Astrocyte (in vitro differentiated cells and primary cell): ENCODE data around the gene TMEM217. TPM values are rescaled to one million over a fixed set of nuclear protein-coding genes. Genes with fewer than 3 reads are reported as not detected.

Experiments used
- DNase-seq: peaks from one replicate; pipeline ENCODE4 v3.0.0-alpha.2; 2010; ENCODE audit warnings: low read depth
- FAIRE-seq: peaks from 2 replicates; lab custom pipeline; 2011; peaks lifted over from hg19 to GRCh38; lab: Jason Lieb, UNC
- H2AFZ ChIP-seq: 2 replicates; pipeline ENCODE4 v1.6.0; 2012; ENCODE audit warnings: low read depth, low read length, inconsistent platforms
- H3K27ac ChIP-seq: 2 replicates; pipeline ENCODE4 v1.5.1; 2011; ENCODE audit warnings: low read depth, low read length, inconsistent platforms
- H3K27me3 ChIP-seq: 2 replicates; pipeline ENCODE4 v1.6.0; 2011; ENCODE audit warnings: low read length, inconsistent platforms; ENCODE audit not compliant: insufficient read depth
- H3K36me3 ChIP-seq: 2 replicates; pipeline ENCODE4 v1.5.1; 2011; ENCODE audit warnings: low read length, inconsistent platforms; ENCODE audit not compliant: insufficient read depth
- H3K4me1 ChIP-seq: 2 replicates; pipeline ENCODE4 v1.5.1; 2011; ENCODE audit warnings: low read length, inconsistent platforms; ENCODE audit not compliant: insufficient read depth
- H3K4me2 ChIP-seq: 2 replicates; pipeline ENCODE4 v1.6.0; 2012; ENCODE audit warnings: low read length, inconsistent platforms
- H3K4me3 ChIP-seq: 2 replicates; pipeline ENCODE4 v1.5.1; 2011; ENCODE audit warnings: low read depth, mild to moderate bottlenecking, low read length, inconsistent platforms; ENCODE audit not compliant: insufficient read depth
- H3K79me2 ChIP-seq: 2 replicates; pipeline ENCODE4 v1.6.0; 2012; ENCODE audit warnings: mild to moderate bottlenecking, low read length, inconsistent platforms; ENCODE audit not compliant: insufficient read depth
- H3K9ac ChIP-seq: 2 replicates; pipeline ENCODE4 v1.6.0; 2012; ENCODE audit warnings: mild to moderate bottlenecking, low read length, inconsistent platforms
- H3K9me3 ChIP-seq: 2 replicates; pipeline ENCODE4 v1.5.1; 2012; ENCODE audit warnings: low read depth, mild to moderate bottlenecking, low read length, inconsistent platforms; ENCODE audit not compliant: insufficient read depth
- H4K20me1 ChIP-seq: 2 replicates; pipeline ENCODE4 v1.6.0; 2012; ENCODE audit warnings: low read length, inconsistent platforms; ENCODE audit not compliant: insufficient read depth
- H3K27ac Mint-ChIP-seq: one replicate; pipeline ENCODE4 v1.8.0; 2021; ENCODE audit warnings: mild to moderate bottlenecking, mixed read lengths; ENCODE audit not compliant: unreplicated experiment
- H3K27me3 Mint-ChIP-seq: one replicate; pipeline ENCODE4 v1.8.0; 2021; ENCODE audit warnings: low read depth, mixed read lengths; ENCODE audit not compliant: unreplicated experiment
- H3K36me3 Mint-ChIP-seq: one replicate; pipeline ENCODE4 v1.8.0; 2021; ENCODE audit warnings: low read depth, mixed read lengths; ENCODE audit not compliant: unreplicated experiment
- H3K4me1 Mint-ChIP-seq: one replicate; pipeline ENCODE4 v1.8.0; 2021; ENCODE audit warnings: low read depth, mixed read lengths; ENCODE audit not compliant: unreplicated experiment
- H3K4me3 Mint-ChIP-seq: one replicate; pipeline ENCODE4 v1.8.0; 2021; ENCODE audit warnings: mild to moderate bottlenecking, moderate library complexity, mixed read lengths; ENCODE audit not compliant: unreplicated experiment
- H3K9me3 Mint-ChIP-seq: one replicate; pipeline ENCODE4 v1.8.0; 2021; ENCODE audit warnings: mild to moderate bottlenecking, mixed read lengths; ENCODE audit not compliant: unreplicated experiment
- CTCF ChIP-seq: IDR thresholded peaks from 2 replicates; pipeline ENCODE4 v1.5.1; 2011; ENCODE audit warnings: low read depth, mild to moderate bottlenecking, inconsistent platforms, low read length, moderate library complexity; ENCODE audit not compliant: insufficient read depth
- EZH2 ChIP-seq: IDR thresholded peaks from 2 replicates; pipeline ENCODE4 v1.6.1; 2012; ENCODE audit warnings: mild to moderate bottlenecking, low read length, inconsistent platforms; ENCODE audit not compliant: insufficient read depth
- total RNA-seq: library from RNA; stranded (reverse); gene quantifications from 2 replicates; pipeline ENCODE4 v1.2.1, GENCODE V29; 2021

TMEM217 gene
- total RNA-seq, 1 donor from 2014 or later, result 7.3 TPM

DNA sequence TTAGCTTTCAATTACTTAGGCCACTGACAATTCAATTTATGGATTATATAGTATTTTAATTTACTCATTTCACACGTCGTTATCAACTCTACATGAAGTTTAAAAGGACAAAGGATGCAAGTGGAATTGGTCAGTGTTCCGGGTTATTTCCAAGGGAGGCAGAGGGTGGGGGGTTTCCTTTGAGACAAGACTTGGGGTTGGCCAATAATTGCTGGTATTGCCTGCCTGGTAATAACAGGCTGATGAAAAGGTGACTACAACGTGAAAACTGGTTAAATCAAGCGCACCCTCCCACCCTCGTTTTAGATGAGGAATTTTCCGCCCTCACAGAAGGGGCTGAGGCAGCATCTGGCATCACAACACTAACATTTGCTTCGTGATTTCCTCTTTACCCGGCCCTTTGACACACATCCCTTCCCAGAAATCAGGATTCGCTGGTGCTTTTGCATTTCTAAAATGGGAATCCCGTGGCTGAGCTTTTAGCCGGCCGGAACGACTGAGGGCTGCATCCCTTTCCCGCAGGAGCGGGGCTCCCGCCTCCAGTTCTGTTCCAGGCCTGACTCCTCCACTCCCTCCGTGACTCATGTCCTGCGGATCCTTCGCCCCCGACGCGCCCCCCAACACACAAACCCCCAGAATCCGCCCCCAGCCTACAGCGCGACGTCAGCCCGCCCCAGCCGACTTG, 89.0 kb downstream of the TMEM217 start:
- Histone ChIP-seq H3K9me3 (no peaks in the 10 kb centered on the region), H3K27me3 (no peaks in the 10 kb centered on the region), H3K36me3 (peaks cover 13% of the 10 kb centered on the region), H3K79me2 (peaks cover 25% of the 10 kb centered on the region), H3K27ac (peak overlapping the region; percentile 95), H2AFZ (peak overlapping the region; percentile 70), H4K20me1 (peaks cover 29% of the 10 kb centered on the region), H3K4me3 (peak overlapping the region; percentile 62), H3K4me2 (peak overlapping the region; percentile 88), H3K9ac (peak overlapping the region; percentile 85), H3K4me1 (peaks cover 9% of the 10 kb centered on the region)
- FAIRE-seq, result no peak
- no peaks in the 10 kb centered on the region for H3K27me3 Mint-ChIP-seq
- H3K4me3 Mint-ChIP-seq, result peak overlapping the region; percentile 87
- H3K36me3 Mint-ChIP-seq, result peaks cover 2% of the 10 kb centered on the region
- no peak for DNase-seq
- H3K4me1 Mint-ChIP-seq, result peaks cover 15% of the 10 kb centered on the region
- TF ChIP-seq EZH2, result no peak
- TF ChIP-seq CTCF, result no peak
- H3K9me3 Mint-ChIP-seq, result no peaks in the 10 kb centered on the region
- peak overlapping the region; percentile 99 for H3K27ac Mint-ChIP-seq

- Mint-ChIP-seq H3K27ac (peak overlapping the region; percentile 99), H3K4me3 (peak overlapping the region; percentile 87), H3K9me3 (no peaks in the 10 kb centered on the region), H3K27me3 (no peaks in the 10 kb centered on the region), H3K4me1 (peaks cover 9% of the 10 kb centered on the region), H3K36me3 (peaks cover 2% of the 10 kb centered on the region)
- peak overlapping the region; percentile 95 for H3K27ac ChIP-seq
- TF ChIP-seq CTCF, result no peak
- no peak overlapping the region for H3K4me3 ChIP-seq
- H3K9ac ChIP-seq, result no peak overlapping the region
- H2AFZ ChIP-seq, result no peak overlapping the region
- peaks cover 22% of the 10 kb centered on the region for H4K20me1 ChIP-seq
- H3K36me3 ChIP-seq, result peaks cover 6% of the 10 kb centered on the region
- FAIRE-seq (no peak), DNase-seq (no peak)
- H3K4me1 ChIP-seq, result peaks cover 9% of the 10 kb centered on the region
- H3K27me3 ChIP-seq, result no peaks in the 10 kb centered on the region
- peaks cover 21% of the 10 kb centered on the region for H3K79me2 ChIP-seq
- H3K9me3 ChIP-seq, result no peaks in the 10 kb centered on the region
- peak overlapping the region; percentile 88 for H3K4me2 ChIP-seq
Observed at GRCh38 chr6:37168163-37168758, 89.7 kb downstream of the TMEM217 start.

DNA sequence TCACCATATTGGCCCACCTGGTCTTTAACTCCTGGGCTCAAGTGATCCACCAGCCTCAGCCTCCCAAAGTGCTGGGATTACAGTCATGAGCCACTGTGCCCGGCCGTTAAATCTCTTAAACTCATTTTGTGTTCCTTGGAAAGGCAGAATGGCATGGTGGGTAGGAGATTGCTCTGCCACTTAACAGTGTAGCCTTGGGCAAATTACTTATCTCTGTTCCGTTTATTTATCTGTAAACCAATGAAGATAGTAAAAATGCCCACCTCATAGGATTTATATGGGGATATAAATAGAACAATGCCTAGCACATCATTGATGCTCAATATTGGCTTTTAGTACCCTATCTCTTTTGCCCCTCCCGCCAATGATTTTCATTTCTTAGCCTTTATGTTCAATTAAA, 95.2 kb downstream of the TMEM217 start:
- no peak overlapping the region for H3K27ac ChIP-seq
- H3K27ac Mint-ChIP-seq, result no peak overlapping the region
- no peak for FAIRE-seq

More for the DNA sequence above, 95.2 kb downstream of the TMEM217 start:
- Histone ChIP-seq H3K9me3 (no peaks in the 10 kb centered on the region), H3K36me3 (no peaks in the 10 kb centered on the region), H3K4me2 (no peak overlapping the region), H3K4me3 (no peak overlapping the region), H3K4me1 (peaks cover 12% of the 10 kb centered on the region), H3K79me2 (no peaks in the 10 kb centered on the region), H2AFZ (no peak overlapping the region), H3K27me3 (no peaks in the 10 kb centered on the region), H4K20me1 (no peaks in the 10 kb centered on the region), H3K9ac (no peak overlapping the region)
- H3K27me3 Mint-ChIP-seq, result no peaks in the 10 kb centered on the region
- H3K9me3 Mint-ChIP-seq, result no peaks in the 10 kb centered on the region
- peaks cover 7% of the 10 kb centered on the region for H3K4me1 Mint-ChIP-seq
- DNase-seq, result no peak
- TF ChIP-seq EZH2 (no peak), CTCF (no peak)
- H3K4me3 Mint-ChIP-seq, result no peak overlapping the region
- no peaks in the 10 kb centered on the region for H3K36me3 Mint-ChIP-seq
